ENCODE results near the gene GNAQ.

GRCh38 chr9:78044189-78044588 is 12.6 kb upstream of the GNAQ start:
- TF ChIP-seq CTCF (IDR thresholded peaks at IDR 0.05) (no peak), POLR2A (IDR thresholded peaks at IDR 0.05) (no peak)

All from lower leg skin (tissue), 3 donors.